ENCODE results near the gene C19orf25.
A peak's percentile ranks its signal among the peaks of the same experiment; 100 is the strongest.

The C19orf25 gene

DNA sequence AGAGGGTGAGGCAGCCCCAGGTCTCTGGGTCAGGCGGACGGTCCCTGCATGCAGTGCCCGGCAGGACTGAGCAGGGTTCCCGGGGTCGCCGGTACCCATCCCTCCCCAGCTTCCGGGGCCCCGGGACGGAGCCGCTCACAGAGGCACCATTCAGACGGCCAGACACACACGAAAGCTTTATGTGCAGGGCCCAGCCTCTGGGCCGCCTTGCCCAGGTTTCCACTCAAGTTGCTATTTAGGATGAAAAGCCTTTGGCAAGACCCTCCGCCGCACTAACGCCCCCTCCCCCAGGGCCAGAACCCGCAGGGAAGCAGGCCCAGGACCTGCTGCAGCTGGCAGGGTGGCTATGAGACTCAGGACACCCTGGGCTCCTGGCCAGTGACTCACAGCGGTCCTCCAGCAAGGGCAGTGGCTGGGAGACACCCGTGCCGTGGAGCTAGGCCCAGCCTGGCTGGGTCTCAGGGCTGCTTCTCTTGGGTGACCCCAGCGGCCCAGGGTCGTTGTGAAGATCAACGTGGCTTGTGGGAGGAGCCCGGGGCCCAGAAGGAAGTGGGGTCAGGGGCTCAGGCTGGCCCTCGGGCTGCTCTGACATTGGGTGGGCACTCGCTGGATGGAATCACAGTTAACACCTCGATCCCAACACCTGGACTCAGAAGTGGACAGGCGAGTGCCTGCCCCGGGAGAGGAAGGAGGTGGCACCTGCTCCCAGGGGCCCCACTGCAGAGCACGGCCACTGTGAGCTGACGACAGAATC, 4.8 kb downstream of the C19orf25 start:
- Histone ChIP-seq H3K4me1 (ENCODE audit: control insufficient read depth, insufficient read depth, low read length) (peaks cover 8% of the 10 kb centered on the region), H3K36me3 (ENCODE audit: control insufficient read depth, insufficient read depth, low read length) (peaks cover 16% of the 10 kb centered on the region), H3K9ac (ENCODE audit: low read depth, low read length) (no peak overlapping the region), H3K27me3 (ENCODE audit: control insufficient read depth, insufficient read depth, low read length) (peaks cover 41% of the 10 kb centered on the region), H3K9me3 (ENCODE audit: control insufficient read depth, insufficient read depth, low read length) (no peaks in the 10 kb centered on the region), H3K27ac (ENCODE audit: low read depth, low read length) (no peak overlapping the region), H3K4me3 (ENCODE audit: low read depth, low read length) (no peak overlapping the region)

DNA sequence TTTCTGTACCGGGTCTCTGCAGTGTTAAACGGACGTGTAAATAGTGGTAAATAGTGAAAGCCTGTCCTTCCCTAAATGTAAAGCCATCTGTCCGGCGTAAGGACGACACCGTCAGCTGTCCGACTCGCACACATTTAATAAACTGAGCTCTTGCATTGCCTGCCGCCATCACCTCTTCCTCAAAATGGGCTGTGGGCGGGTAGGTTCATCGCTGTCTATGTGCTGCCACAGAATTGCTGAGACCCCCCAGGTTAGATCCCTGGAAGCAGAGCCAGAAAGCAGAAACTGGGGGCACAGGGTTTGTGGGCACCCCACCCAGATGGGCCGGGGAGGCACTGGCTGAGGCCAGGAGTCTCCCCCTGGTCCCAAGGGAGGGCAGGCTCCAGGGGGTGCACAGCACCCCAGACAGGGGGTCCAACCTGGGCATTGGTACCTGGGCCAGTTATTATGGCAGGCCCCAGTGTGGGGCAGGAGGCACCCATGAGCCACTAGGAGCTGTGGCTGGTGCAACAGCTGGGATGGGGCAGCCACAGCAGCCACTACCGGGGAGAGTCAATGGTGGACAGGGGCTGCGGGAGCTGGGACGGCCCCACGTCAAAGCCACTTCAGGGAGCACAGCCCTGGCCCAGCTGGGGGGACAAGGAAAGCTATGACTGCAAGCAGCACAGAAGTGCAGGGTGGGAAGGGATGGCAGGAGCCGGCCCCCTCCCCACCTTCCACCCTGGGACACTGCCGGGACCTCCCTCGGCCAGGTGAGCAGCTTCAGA, 5.7 kb downstream of the C19orf25 start:
- Histone ChIP-seq H3K4me3 (ENCODE audit: low read depth, low read length) (no peak overlapping the region), H3K27ac (ENCODE audit: low read depth, low read length) (no peak overlapping the region), H3K4me1 (ENCODE audit: control insufficient read depth, insufficient read depth, low read length) (peaks cover 8% of the 10 kb centered on the region), H3K9me3 (ENCODE audit: control insufficient read depth, insufficient read depth, low read length) (no peaks in the 10 kb centered on the region), H3K36me3 (ENCODE audit: control insufficient read depth, insufficient read depth, low read length) (peaks cover 16% of the 10 kb centered on the region), H3K9ac (ENCODE audit: low read depth, low read length) (no peak overlapping the region), H3K27me3 (ENCODE audit: control insufficient read depth, insufficient read depth, low read length) (peaks cover 50% of the 10 kb centered on the region)

DNA sequence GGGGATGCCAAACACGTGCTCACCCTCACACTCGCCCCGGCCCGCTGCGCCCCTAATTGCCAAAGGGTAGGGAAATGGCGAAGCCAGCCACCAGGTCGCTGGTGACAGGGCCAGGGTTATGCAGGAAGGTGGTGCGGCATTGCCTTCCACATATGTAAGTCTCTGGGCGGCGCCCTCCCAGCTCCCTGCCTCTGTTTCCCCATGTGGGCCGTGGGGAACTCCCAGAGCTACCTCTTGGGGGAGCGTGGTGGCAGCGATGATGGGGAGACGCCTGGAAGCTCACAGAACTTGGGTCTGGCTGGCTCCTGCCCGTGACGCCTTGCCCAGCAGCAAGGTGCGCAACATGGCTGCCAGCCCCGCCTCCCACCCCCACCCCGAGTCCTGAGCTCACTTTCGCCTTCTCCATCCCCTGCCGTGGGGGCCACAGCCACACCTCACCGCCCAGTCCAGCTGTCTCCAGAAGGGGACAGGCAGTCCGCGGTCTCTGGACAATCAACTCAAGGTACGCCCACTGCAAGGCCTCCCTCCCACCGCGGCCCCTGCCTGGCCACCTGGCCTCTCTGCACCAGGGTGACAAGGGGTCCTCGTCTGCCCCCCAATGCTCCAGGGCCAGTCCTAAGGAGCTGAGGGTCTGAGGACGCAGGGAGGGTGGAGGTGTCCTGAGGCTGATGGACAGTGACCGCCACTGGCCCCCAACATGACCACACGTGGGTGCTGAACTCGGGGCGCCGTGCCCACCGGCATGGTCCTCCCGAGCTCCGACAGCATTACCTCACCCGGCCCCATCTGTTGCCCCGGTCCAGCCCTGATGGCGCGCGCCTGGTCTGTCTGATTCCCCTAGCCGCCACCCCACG, 6.6 kb downstream of the C19orf25 start:
- Histone ChIP-seq H3K36me3 (ENCODE audit: control insufficient read depth, insufficient read depth, low read length) (peaks cover 15% of the 10 kb centered on the region), H3K9me3 (ENCODE audit: control insufficient read depth, insufficient read depth, low read length) (no peaks in the 10 kb centered on the region), H3K27me3 (ENCODE audit: control insufficient read depth, insufficient read depth, low read length) (peaks cover 58% of the 10 kb centered on the region), H3K4me3 (ENCODE audit: low read depth, low read length) (no peak overlapping the region), H3K9ac (ENCODE audit: low read depth, low read length) (no peak overlapping the region), H3K4me1 (ENCODE audit: control insufficient read depth, insufficient read depth, low read length) (peaks cover 8% of the 10 kb centered on the region), H3K27ac (ENCODE audit: low read depth, low read length) (no peak overlapping the region)

DNA sequence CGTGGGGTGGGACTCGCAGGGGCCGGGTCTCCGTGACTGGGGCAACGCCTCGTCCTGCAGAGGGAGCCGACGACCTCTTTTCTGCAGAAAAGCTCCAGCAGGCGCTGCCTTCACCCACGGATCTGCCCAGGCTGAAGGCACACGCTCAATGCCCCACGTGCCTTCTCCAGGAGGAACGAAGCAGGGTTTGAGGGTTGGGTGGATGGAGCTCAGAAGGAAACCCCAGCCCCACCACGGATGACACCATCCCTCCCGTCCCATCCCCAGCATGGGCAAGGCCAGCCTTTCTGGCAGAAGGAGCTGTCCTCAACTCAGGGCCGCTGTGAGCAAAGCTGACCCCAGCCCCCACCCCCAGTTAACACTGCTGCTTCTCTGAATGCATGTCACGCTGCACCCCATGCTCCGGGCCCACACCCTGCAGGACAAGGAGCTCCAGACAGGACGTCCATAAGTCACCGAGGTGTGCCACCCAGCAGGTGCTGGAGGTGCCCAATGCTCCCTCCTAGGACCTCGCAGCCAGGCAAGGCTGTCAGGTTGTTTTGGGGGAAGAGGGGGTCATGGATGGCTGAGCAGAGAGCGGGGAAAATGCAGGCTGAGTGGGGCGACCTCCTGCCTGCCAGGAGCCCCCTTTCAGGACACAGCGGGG, 7.4 kb downstream of the C19orf25 start:
- H3K4me3 ChIP-seq (ENCODE audit: low read depth, low read length), result no peak overlapping the region; the same call in 1 of the 2 replicates
- peaks cover 8% of the 10 kb centered on the region for H3K4me1 ChIP-seq (ENCODE audit: control insufficient read depth, insufficient read depth, low read length)
- H3K27ac ChIP-seq (ENCODE audit: low read depth, low read length), result no peak overlapping the region
- no peak overlapping the region for H3K9ac ChIP-seq (ENCODE audit: low read depth, low read length)
- no peaks in the 10 kb centered on the region for H3K9me3 ChIP-seq (ENCODE audit: control insufficient read depth, insufficient read depth, low read length)
- peaks cover 66% of the 10 kb centered on the region for H3K27me3 ChIP-seq (ENCODE audit: control insufficient read depth, insufficient read depth, low read length)
- H3K36me3 ChIP-seq (ENCODE audit: control insufficient read depth, insufficient read depth, low read length), result peaks cover 10% of the 10 kb centered on the region; the same call in 1 of the 2 replicates

DNA sequence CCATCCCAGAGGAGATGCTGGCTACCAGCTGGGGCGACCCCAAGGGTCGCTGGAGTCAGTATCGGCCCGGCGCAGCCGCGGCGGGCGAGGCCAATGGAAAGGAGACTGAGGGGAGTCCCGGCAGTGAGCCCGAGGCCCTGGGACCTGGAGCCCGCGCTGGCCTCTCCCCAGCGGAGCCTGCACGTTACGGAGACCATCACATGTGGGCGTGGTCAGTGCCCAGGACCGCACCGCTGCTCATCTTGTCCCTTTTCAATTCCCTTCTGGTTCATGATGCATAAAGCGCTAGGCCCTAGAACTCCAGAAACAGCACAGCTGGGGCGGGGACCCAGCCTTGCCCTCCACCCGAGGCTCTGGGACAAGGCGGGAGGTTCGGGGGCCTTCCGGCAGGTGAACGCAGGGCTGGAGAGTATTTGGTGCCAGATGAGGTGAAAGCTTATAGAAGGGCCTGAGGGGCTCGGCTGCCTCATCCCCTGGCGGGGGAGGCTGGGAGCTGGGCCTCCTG, 8.0 kb downstream of the C19orf25 start:
- H3K36me3 ChIP-seq (ENCODE audit: control insufficient read depth, insufficient read depth, low read length), result peaks cover 5% of the 10 kb centered on the region; the same call in 1 of the 2 replicates
- H3K9me3 ChIP-seq (ENCODE audit: control insufficient read depth, insufficient read depth, low read length), result no peaks in the 10 kb centered on the region
- H3K4me1 ChIP-seq (ENCODE audit: control insufficient read depth, insufficient read depth, low read length), result peaks cover 8% of the 10 kb centered on the region
- H3K4me3 ChIP-seq (ENCODE audit: low read depth, low read length), result peak overlapping the region; percentile 44
- no peak overlapping the region for H3K27ac ChIP-seq (ENCODE audit: low read depth, low read length)
- H3K9ac ChIP-seq (ENCODE audit: low read depth, low read length), result no peak overlapping the region
- peaks cover 72% of the 10 kb centered on the region for H3K27me3 ChIP-seq (ENCODE audit: control insufficient read depth, insufficient read depth, low read length)

DNA sequence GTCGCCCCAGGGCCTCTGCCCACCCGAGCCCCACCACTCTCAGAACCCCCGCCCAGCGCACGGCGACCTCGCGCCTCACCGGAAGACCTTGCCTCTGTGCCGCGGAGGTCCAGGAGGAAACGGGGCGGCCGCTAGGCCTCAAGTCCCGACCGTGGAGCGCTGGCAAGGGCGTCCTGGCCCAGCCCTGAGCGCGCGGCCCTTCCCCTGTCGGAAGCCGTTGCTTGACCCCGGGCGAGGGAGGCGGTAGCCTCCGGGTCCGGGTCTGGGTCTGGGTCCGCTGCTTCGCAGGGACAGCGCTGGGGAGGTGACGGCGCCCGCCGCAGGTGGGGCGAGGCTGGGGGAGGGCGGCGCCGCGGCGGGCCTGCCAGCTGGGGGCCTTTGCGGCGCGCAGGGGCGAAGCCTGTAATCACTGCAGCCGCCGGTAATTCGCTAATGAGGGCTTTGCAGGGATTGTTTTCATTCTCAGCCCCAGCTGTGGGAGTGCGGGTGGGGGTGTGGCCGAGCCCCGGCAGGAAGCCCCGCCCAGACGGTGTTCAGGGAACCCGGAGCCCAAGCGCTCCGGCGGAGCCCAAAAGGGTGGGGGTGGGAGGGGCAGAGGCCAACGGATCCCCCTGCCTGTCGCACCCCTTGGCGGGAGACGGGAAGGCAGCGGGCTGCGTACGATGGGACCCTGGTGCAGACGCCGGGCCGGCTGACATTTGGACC, 8.6 kb downstream of the C19orf25 start:
- H3K27me3 ChIP-seq (ENCODE audit: control insufficient read depth, insufficient read depth, low read length), result peaks cover 78% of the 10 kb centered on the region
- H3K36me3 ChIP-seq (ENCODE audit: control insufficient read depth, insufficient read depth, low read length), result peaks cover 5% of the 10 kb centered on the region; the same call in 1 of the 2 replicates
- no peak overlapping the region for H3K27ac ChIP-seq (ENCODE audit: low read depth, low read length)
- H3K9me3 ChIP-seq (ENCODE audit: control insufficient read depth, insufficient read depth, low read length), result no peaks in the 10 kb centered on the region
- no peak overlapping the region for H3K9ac ChIP-seq (ENCODE audit: low read depth, low read length)
- peaks cover 8% of the 10 kb centered on the region for H3K4me1 ChIP-seq (ENCODE audit: control insufficient read depth, insufficient read depth, low read length)
- H3K4me3 ChIP-seq (ENCODE audit: low read depth, low read length), result peak overlapping the region; percentile 44

DNA sequence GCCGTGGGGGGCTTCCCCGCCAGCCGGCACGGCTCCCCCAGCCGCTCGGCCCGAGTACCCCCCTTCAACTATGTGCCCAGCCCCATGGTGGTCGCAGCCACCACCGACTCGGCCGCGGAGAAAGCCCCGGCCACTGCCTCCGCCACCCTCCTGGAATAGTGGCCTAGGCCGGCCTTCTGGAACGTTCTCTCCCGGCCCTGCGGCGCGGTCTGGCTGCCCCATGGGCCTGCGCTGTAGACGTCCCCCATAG, 9.0 kb downstream of the C19orf25 start:
- Histone ChIP-seq H3K27me3 (ENCODE audit: control insufficient read depth, insufficient read depth, low read length) (peaks cover 83% of the 10 kb centered on the region), H3K27ac (ENCODE audit: low read depth, low read length) (no peak overlapping the region), H3K4me3 (ENCODE audit: low read depth, low read length) (peak overlapping the region; percentile 44; the same call in 1 of the 2 replicates), H3K4me1 (ENCODE audit: control insufficient read depth, insufficient read depth, low read length) (peaks cover 8% of the 10 kb centered on the region), H3K36me3 (ENCODE audit: control insufficient read depth, insufficient read depth, low read length) (peaks cover 5% of the 10 kb centered on the region; the same call in 1 of the 2 replicates), H3K9me3 (ENCODE audit: control insufficient read depth, insufficient read depth, low read length) (no peaks in the 10 kb centered on the region), H3K9ac (ENCODE audit: low read depth, low read length) (no peak overlapping the region)

DNA sequence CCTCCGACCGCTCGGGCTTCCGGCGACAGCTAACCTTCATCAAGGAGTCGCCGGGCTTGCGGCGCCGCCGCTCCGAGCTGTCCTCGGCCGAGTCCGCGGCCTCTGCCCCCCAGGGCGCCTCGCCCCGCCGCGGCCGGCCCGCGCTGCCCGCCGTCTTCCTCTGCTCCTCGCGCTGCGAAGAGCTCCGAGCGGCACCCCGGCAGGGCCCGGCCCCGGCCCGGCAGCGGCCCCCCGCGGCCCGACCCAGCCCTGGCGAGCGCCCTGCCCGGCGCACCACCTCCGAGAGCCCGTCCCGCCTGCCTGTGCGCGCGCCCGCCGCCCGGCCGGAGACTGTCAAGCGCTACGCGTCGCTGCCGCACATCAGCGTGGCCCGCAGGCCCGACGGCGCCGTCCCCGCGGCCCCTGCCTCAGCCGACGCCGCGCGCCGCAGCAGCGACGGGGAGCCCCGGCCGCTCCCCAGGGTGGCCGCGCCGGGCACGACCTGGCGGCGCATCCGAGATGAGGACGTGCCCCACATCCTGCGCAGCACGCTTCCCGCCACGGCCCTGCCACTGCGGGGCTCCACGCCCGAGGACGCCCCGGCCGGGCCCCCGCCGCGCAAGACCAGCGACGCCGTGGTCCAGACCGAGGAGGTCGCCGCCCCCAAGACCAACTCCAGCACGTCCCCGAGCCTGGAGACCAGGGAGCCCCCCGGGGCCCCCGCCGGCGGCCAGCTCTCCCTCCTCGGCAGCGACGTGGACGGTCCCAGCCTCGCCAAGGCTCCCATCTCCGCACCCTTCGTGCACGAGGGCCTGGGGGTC, 9.6 kb downstream of the C19orf25 start:
- Histone ChIP-seq H3K4me3 (ENCODE audit: low read depth, low read length) (peak overlapping the region; percentile 26; the same call in 1 of the 2 replicates), H3K27me3 (ENCODE audit: control insufficient read depth, insufficient read depth, low read length) (peaks cover 88% of the 10 kb centered on the region), H3K9ac (ENCODE audit: low read depth, low read length) (no peak overlapping the region), H3K9me3 (ENCODE audit: control insufficient read depth, insufficient read depth, low read length) (no peaks in the 10 kb centered on the region), H3K4me1 (ENCODE audit: control insufficient read depth, insufficient read depth, low read length) (peaks cover 8% of the 10 kb centered on the region), H3K27ac (ENCODE audit: low read depth, low read length) (no peak overlapping the region), H3K36me3 (ENCODE audit: control insufficient read depth, insufficient read depth, low read length) (peaks cover under 1% of the 10 kb centered on the region; the same call in 1 of the 2 replicates)

DNA sequence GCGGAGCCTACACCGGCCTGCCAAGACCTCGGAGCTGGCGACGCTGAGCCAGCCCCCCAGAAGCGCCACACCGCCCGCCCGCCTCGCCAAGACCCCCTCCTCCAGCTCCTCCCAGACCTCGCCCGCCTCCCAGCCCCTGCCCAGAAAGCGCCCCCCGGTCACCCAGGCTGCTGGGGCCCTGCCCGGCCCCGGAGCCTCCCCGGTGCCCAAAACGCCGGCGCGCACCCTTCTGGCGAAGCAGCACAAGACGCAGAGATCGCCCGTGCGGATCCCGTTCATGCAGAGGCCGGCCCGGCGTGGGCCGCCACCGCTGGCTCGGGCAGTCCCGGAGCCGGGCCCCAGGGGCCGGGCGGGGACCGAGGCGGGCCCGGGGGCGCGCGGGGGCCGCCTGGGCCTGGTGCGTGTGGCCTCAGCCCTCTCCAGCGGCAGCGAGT, 10.2 kb downstream of the C19orf25 start:
- Histone ChIP-seq H3K36me3 (ENCODE audit: control insufficient read depth, insufficient read depth, low read length) (no peaks in the 10 kb centered on the region), H3K27me3 (ENCODE audit: control insufficient read depth, insufficient read depth, low read length) (peaks cover 91% of the 10 kb centered on the region), H3K27ac (ENCODE audit: low read depth, low read length) (no peak overlapping the region), H3K9ac (ENCODE audit: low read depth, low read length) (no peak overlapping the region), H3K4me3 (ENCODE audit: low read depth, low read length) (peak overlapping the region; percentile 26; the same call in 1 of the 2 replicates), H3K9me3 (ENCODE audit: control insufficient read depth, insufficient read depth, low read length) (no peaks in the 10 kb centered on the region), H3K4me1 (ENCODE audit: control insufficient read depth, insufficient read depth, low read length) (peaks cover 8% of the 10 kb centered on the region)

All from HUES48 (cell line).